Neural progenitor cell (in vitro differentiated cells): ENCODE measurements around the gene POLR3B.

Source experiments
- CTCF ChIP-seq: fragments of 200-600 bp; sonication (generic); IDR thresholded peaks from 2 replicates; pipeline ENCODE4 v1.5.1; 2017; ENCODE audit warnings: antibody characterized with exemption, mild to moderate bottlenecking
- EZH2 ChIP-seq: fragments of 200-600 bp; sonication (generic); IDR thresholded peaks from 2 replicates; pipeline ENCODE4 v1.6.1; 2017; ENCODE audit warnings: antibody characterized with exemption, mild to moderate bottlenecking, moderate library complexity

- TF ChIP-seq CTCF, result no peak
- no peak for TF ChIP-seq EZH2
Observed at GRCh38 chr12:106317406-106318082, 40.0 kb upstream of the POLR3B start.
